OCI-M1 (cell line): ENCODE results near the gene RPL28.
"Not testable (repeated sequence)": the region's sequence is repeated elsewhere in the genome, so short reads cannot be mapped to it uniquely, and the experiment has no call there.

Source experiments
- DNase-seq: peaks from one replicate; lab custom pipeline; 2025; lab: John Stamatoyannopoulos, UW

The RPL28 gene

DNA sequence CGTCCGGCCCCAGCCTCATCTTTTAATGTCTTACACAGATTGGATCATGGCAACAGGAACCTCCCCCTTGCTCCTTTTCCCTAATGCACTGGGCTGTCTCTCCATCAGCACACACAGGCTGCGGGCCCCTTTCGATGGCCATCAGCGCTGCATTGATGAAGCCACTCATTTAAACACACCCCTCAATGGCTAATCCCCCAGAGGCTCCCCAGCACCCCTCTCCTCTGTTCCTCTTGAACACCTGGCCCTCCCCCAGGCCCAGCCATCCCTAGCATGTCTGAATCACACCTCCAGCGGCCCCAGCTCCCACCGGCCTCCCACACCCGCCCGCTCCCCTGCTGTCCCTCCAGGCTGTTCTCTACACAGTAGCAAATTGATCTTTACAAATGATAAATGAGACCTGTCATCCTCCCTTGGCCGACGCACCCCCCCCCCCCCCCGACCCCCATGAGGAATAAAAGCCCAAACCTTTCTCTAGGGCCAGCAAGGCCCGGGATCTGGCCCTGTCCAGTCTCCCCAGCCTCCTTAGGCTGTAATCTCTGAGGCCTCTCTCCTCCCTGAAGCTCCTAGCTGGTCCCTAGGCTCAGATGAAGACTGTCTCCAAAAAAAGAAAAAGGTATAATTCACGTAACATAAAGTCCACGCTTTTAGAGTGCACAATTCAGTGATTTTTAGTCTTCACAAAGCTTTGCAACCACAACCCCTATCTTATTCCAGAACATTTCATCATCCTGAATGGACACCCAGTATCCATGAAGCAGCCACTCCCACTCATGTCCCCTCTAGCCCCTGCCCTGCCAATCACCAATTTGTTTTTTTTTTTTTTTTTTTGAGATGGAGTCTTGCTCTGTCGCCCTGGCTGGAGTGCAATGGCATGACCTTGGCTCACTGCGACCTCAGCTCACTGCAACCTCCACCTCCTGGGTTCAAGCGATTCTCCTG, 7.4 kb downstream of the RPL28 start:
- no peak for DNase-seq

DNA sequence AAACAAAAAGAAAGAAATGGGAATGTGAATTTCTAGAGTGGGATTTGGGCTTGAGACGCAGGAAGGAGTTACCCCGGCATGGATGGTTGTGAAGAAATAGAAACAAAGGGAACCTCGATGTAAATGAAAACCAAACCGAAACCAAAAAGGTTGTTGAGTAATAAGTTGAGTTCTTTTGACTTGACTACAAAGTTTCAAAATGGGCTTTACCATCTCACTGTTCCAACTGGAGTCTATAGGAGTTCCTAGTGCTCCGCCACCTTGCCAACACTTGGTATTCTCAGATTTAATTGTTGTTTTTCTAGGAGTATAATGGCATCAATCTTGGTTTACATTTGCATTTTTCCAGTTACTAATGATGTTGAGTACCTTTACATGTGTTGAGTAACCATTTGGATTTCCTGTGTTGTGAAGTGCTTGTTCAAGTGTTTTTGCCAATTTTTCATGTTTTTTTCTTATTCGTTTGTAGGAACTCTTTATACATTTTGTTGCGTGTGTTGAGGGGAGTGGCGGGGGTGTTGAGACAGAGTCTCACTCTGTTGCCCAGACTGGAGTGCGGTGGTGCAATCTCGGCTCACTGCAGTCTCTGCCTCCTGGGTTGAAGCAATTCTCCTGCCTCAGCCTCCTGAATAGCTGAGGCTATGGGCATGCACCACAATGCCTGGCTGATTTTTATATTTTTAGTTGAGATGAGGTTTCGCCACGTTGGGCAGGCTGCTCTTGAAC, 12.6 kb downstream of the RPL28 start:
- DNase-seq: no peak

DNA sequence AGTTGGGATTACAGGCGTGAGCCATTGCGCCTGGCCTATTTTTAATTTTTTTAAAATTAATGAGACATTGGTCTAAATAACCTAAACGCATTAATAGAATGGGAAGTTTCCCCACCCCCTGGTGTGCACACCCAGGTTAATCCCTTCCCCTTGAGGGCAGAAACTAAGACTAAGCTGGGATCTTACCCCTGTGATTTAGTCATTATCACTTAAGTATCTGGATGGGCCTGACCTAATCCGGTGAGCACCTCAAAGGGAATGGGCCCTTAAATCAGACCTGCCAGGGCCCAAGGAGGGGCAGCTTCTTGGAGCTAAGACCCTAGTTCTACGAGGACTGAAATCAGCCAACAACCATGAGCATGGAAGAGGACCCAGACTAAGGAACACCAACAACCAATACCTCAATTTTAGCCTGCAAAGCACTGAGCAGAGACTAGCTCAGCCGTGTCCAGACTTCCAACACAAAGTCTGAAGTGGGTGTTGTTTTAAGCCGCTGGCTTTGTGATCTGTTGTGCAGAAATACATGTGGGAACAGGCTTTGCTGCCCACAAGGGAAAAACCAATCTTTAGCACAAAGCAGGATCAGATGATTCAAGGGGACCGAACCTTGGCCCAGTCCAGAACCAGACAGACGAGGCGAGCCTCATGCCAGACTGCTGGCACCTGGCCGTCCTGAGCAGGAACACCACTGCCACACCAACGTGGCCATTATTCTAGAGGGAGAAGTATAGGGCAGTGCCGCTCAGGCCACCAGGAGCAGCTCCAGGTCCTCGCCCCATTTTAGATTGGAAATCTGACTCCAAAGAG, 14.8 kb downstream of the RPL28 start:
- DNase-seq: no peak

DNA sequence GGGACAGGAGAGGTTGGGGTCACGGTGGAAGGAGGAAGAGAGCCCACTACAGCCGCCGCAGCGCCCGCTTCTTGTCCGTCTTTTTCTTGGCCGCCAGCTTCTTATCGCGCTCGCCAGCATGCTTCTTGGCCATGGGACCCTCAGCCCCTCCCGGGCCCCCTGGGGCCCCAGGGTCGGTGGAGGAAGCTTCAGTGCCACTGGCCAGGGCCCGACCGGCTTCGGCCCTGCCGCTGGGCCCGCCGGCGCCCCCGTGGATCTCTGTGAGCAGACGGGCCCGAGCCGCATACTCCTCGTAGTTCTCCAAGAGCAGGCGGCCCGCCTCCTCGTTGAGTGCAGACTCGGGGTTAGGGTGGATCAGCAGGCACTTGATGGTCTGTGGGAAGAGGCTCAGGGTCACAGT, 15.7 kb downstream of the RPL28 start:
- DNase-seq: not testable (repeated sequence)

DNA sequence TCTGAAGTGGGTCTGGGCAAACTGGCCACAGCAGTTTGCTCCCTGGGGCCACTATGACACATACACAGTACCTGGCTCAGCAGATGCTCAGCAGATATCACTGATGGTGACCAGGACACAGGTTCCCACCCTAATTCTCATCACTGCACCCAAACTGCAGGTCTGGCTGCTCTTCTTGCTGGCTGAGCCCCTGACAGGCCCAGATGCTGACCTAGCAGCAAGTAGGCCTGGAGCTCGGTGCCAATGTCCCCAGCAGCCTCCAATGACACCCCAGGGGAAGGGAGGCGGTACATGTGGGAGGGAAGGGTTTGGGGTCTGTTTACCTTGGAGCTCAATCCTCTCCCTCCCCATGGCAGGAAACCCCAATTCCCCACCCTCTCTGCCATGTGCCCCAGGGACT, 16.8 kb downstream of the RPL28 start:
- DNase-seq: no peak

DNA sequence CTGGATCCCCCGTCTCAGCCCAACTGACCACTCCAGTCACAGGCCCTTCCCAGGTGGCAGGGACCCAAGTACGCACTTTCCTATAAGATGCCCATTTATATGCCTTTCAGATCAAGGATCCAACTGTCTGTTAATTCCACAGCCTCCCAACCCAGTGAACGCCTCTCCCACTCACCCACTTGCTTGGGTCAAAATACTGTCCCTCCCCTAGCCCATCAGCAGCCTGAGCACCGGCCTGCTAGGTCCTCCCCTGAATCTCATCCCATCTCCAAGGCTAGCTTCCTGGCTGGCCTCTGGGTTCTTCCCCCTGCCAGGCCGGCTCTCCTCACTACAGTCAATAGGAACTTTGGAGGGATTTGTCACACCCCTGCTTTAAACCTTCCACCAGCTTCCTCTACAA, 19.9 kb downstream of the RPL28 start:
- DNase-seq: no peak

DNA sequence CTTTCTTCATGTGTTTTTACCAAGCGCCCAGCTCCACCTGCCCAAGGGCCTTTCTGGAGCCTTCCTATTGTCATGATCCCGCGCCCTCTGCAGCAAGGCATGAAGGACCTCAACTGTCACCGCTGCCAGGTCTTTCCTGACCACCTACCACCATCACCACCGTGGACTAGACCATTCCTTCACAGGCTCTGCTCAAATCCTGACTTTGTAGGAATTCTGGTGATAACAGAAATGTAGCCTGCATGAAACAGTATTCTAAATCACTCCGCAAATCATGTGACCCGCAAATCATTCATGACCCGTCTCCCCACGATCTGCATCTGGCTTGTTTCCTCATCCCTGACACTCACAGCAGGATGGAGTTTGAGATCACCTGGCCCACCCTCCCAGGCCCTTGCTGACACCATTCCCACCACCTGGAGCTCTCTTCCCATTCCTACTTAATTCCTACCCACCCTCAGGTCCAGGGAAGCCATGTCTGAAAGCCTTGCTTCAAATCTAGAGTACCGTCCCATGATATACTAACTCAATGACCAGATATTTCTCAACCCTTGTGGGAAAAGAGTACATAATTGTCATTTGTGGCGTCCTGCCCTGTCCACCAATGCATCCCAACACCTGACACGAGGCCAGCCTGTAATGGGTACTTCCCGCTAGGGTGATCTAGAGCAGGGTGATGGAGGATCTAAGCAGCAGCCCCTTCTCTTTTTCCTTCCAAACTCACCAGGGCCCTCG, 20.5 kb downstream of the RPL28 start:
- no peak for DNase-seq

DNA sequence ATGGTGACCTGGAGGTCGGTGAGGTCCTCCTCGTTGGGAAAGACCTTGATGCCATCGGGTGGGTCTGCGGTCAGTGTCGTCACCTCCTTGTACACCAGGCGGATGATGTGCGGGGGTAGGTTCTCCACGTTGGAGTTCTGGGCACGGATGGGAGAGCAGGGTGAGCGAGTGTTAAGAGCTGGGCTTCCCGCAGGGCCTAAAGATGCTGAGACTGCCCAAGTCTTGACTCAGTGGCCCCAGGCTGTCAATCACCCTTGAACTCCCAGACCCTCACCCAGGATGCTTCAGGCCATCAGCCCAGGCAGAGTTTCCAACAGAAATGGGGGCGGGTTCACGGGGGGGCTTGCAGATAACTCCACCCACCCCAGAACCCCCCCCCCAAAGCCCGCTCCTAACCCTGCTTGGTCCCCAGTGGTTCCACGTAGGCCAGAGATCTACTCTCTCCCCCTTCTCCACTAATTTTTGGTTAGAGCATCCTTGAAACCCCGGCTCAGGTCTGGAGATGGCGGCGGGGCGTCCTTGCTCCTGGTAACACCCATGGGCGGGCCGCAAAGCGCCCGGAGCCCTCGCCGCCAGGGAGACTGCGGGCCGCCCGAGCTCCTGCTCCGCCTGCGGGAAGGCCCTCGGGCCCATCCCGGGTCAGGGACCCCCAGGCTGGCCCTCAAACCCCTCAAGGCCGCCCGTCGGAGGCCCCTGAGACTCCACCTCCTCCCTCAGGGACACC, 21.3 kb downstream of the RPL28 start:
- DNase-seq: no peak

DNA sequence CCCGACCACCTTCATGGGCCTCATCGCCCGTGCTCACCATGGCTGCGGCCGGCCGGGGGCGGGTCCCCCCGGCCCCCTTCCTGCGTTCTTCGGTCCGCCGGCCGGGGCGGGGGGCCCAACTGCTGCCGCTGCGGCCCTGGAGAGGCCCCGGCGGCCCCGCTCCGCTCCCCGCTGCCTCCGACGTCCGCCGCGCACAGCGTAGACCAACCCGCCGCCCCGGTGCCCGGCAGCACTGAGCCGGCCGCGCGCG, 21.7 kb downstream of the RPL28 start, which contains the start of gene UBE2S:
Gene UBE2S (minus strand): TSS at position 239 of the 250 bp plus-strand sequence. CDS start 199 bp downstream, at position 40.
- not testable (repeated sequence) for DNase-seq

DNA sequence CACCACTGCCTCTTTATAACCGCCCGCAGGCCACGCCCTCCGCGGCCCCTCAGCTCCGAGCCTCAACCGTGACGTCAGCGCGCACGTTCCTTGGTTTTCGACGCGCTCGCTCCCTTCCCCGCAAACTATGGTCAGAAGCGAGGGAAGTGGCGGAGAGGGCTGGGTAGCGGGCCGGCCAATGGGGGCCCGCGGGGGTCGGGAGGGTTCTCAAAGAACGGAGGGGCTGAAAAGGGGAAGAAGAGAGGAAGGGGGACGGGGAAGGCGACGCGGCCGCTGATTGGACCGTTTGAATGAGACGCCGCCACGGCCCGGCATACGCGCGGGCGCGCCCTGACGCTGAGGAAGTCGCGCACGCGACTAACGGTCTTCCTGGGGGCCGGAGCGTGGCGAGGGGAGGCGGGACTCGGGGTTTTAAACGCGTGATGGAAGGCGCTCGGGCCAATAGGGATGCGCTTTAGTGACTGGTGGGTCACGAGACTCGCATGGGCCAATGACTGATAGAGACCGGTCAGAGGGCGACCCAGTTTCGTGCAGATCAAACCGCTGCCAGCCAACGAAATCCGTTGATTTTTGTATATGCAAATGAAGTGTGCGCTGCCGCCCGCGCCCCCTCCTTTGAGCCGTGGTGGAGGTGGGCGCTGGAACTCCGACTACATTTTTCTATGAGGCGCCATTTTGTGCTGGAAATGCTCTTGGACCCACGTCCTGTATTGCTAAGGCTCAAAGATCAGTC, 22.2 kb downstream of the RPL28 start:
- peak; percentile 100 for DNase-seq

DNA sequence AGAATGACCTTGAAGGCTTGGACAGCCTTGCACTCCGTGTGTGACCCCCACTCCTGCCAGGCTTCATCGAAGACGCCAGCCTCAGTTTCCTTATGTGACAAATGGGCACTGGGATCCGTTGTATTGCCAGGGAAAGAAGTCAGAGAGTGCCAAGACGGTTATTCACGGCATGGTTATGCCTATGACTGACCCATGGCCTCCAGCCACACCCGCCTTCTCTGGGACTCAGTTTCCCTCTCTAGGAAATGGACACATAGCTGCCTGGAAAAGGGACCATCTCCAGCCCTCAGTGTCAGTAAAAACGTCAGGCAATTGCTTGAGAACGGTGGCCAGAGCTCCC, 22.8 kb downstream of the RPL28 start:
- peak; percentile 60 for DNase-seq

DNA sequence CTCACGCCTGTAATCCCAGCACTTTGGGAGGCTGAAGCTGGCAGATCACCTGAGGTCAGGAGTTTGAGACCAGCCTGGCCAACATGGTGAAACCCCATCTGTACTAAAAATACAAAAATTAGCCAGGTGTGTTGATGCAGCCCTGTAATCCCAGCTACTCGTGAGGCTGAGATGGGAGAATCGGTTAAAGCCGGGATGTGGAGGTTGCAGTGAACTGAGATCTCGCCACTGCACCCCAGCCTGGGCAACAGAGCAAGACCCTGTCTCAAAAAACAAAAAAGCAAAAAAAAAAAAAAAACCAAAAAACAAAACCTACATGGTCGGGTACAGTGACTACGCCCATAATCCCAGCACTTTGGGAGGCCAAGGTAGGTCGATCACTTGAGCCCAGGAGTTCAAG, 23.4 kb downstream of the RPL28 start:
- DNase-seq: not testable (repeated sequence)

DNA sequence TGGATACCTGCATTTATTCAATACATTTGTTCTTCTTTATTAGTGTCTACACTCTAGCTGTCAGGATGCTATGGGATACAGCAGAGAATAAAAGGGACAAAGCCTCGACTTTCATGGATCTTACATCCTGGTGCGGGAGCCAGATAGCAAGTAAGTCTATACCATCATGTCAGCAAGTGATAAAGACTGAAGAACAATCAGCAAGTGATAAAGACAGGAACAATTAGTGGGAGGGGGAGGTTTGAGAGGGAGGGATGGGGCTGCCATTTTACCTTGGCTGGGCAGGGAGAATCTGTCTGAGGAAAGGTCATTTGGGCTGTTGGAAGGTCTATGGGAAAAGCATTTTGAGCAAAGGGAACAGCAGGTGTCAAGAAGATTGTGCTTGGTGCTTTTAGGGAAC, 24.4 kb downstream of the RPL28 start:
- DNase-seq: no peak

DNA sequence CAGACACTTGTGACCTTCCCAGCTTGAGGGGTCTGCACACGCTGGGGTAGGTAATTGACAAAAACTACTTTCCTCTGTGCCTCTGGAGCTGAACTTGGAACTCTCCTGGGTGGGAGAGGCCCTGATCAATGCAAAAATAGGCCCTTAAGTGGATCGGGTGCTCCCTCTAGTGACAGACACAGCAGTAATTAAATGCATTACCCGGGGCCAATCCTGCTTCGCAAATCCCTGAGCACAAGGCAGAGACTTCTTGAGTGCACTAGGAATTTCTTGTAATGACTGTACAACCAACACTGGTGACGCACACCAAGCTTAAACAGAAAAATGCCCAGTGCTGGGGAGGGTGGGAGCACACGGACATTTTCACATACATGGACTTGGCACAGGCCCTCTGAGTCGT, 32.5 kb downstream of the RPL28 start:
- DNase-seq: peak; percentile 86

DNA sequence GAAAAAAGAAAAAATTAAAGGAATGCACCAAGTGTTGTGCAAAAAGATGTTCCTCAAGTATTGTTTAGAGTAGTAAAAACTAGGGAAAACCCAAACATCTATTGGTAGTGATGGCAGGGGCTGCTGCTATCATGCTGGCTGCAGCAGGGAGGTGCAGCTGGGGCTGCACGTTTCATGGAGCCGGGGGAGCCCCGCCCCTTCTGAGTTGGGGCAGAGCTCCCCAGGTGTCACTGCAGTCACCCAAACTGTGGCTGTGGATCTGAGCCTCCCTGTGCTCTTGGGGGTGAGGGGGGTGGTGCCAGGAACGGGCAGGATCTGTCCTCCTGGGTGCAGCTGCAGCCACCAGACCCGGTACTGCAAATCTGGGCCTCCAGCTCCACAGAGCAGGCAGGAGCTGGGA, 33.4 kb downstream of the RPL28 start:
- DNase-seq: no peak

DNA sequence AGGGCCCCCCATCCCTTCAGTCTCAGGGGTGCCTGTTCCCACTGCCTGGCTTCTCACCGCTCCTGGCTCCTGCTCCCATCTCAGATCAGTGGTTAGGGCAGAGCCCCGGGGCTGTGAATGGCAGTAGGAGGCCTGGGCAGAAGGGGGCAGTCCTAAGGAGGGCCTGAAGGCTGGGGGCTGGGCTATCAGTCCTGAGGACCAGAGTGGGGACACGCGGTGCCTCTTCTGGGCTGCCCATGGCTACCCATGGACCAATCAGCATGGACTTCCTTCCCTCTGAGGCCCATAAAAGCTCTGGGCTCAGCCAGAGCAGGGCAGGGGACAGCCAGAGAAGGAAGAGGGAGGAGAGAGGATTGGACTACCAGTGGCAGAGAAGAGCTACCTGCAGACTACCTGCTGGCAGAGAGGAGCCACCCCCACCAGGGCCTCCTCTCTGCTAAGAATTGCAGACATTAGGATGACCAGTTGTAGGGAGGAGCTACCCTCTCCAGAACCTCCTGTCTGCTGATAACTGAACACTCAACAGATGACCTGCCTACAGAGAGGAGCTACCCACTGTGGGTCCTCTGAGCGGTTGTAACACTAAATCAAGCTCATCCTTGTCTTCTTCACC, 34.0 kb downstream of the RPL28 start:
- no peak for DNase-seq

DNA sequence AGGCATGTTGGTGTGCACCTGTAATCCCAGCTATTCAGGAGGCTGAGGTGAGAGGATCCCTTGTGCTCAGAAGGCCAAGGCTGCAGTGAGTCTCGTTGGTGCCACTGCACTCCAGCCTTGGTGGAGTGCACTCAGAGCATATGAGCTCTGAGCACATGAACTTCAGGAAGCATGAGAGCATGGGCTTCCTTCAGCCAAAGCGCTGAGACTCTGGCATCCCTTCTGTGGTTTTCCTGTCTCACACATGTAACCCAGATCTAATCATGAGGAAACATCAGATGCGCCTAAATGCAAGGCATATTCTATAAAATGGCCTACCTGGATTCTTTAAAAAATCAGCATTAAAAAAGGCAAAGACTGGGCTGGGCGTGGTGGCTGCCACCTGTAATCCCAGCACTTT, 35.5 kb downstream of the RPL28 start:
- not testable (repeated sequence) for DNase-seq

DNA sequence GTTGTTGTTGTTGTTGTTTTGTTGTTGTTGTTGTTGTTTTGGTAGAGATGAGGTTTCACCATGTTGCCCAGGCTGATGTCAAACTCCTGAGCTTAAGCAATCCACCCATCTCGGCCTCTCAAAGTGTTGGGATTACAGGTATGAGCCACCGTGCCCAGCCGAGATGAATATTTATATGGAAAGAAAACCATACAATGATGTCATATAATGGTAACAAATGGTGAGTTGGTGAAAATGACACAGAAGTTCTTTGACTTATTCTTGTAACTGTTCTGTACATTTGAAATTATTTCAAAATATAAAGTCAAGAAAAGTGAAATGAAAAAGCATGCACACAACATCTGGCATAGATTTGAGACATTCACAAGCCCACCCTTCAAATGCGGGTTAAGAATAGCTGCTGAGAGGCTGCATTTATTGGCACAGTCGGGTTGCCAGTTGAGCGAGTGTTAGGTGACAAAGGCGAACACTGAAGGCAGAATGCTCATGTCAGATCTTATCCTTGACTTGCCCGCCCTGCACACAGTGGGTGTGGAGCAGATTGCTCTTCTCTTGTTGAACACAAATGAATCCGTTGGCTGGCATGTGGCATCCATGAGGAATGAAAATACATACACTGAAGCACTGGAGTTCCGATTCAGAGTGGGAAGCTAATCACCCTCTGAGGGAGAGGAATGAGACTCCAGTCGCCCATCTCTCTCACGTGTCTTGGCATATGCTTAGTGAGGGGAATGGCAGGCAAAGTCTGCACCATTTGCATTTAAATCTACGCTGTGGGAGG, 37.7 kb downstream of the RPL28 start:
- DNase-seq: no peak

DNA sequence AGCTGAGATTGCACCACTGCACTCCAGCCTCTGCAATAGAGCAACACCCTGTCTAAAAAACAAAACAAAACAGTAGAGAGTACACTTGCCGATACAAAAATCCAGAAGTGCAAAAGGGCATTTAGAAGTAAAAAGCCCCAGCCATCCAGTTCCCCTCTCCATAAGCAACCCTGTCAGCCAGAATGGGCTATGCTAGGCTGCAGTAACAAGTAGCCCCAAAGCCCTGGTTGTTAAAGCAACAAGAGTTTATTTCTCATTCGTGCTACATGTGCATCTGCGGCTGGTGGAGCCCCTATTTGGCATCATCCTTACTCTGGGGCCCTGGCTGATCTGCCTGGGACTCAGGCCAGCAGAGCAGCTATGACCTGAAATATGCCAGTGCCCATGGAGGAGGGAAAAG, 38.8 kb downstream of the RPL28 start:
- no peak for DNase-seq
